Endothelial cell of umbilical vein (primary cell): Measurements from ENCODE around the gene DPYD. TPM values are rescaled to one million over a fixed set of nuclear protein-coding genes. Genes with fewer than 3 reads are reported as not detected.

ENCODE experiments used
- BruUV-seq: library from RNA; stranded (reverse); fragments of 400-500 nt; replicated peaks from 2 replicates; lab custom pipeline; 2021; lab: Mats Ljungman, UMichigan
- CTCF ChIA-PET: fragments of 300-600, 350-600 bp; sonication (Branson Sonifier 250); formaldehyde crosslinking; loops from one replicate; lab custom pipeline; 2021; ENCODE audit warnings: antibody characterized with exemption, inconsistent platforms; lab: Charles Lee
- POLR2A ChIA-PET: fragments of 300-600, 350-600 bp; sonication (Branson Sonifier 250); formaldehyde crosslinking; loops from one replicate; lab custom pipeline; 2021; ENCODE audit warnings: antibody characterized with exemption, inconsistent platforms; lab: Charles Lee
- DNase-seq: peaks from one replicate; pipeline ENCODE4 v3.0.0-alpha.2; 2011; ENCODE audit warnings: low read depth, low spot score
- FAIRE-seq: peaks from 2 replicates; lab custom pipeline; 2011; peaks lifted over from hg19 to GRCh38; lab: Jason Lieb, UNC
- H2AFZ ChIP-seq: 2 replicates; pipeline ENCODE4 v1.6.0; 2012; ENCODE audit warnings: low read depth, low read length, control low read depth, inconsistent platforms
- H3K27ac ChIP-seq: 2 replicates; pipeline ENCODE4 v1.5.1; 2011; ENCODE audit warnings: low read depth, mild to moderate bottlenecking, control low read depth, low read length, moderate library complexity; ENCODE audit not compliant: insufficient read depth
- H3K27me3 ChIP-seq, 2 experiments: 2 replicates each; pipeline versions ENCODE4 v1.6.0 to v1.6.1; 2011; ENCODE audit warnings: low read length in 2 of 2, mixed read lengths in 1 of 2; ENCODE audit not compliant: control insufficient read depth in 2 of 2, insufficient read depth in 2 of 2
- H3K36me3 ChIP-seq, 2 experiments: 2 replicates in 1 of 2; 3 replicates in 1 of 2; pipeline ENCODE4 v1.5.1; 2011; ENCODE audit warnings: low read length in 2 of 2, mild to moderate bottlenecking in 1 of 2, moderate library complexity in 1 of 2; ENCODE audit not compliant: control insufficient read depth in 2 of 2, insufficient read depth in 2 of 2; ENCODE audit errors: extremely low read depth in 1 of 2
- H3K4me1 ChIP-seq: 3 replicates; pipeline ENCODE4 v1.5.1; 2011; ENCODE audit warnings: mild to moderate bottlenecking, low read length; ENCODE audit not compliant: control insufficient read depth, insufficient read depth; ENCODE audit errors: extremely low read depth
- H3K4me2 ChIP-seq: 2 replicates; pipeline ENCODE4 v1.6.1; 2011; ENCODE audit warnings: low read length, control low read depth, mixed read lengths; ENCODE audit not compliant: insufficient read depth
- H3K4me3 ChIP-seq, 3 experiments: fragments of 200-600 bp in 1 of 3; sonication (generic), shearing (Covaris generic) in 1 of 3; replicated peaks in 1 of 3; 2 replicates each; pipeline ENCODE4 v1.5.1; 2011 to 2016; ENCODE audit warnings: control low read depth in 3 of 3, low read length in 3 of 3, mild to moderate bottlenecking in 2 of 3, inconsistent platforms in 1 of 3, low read depth in 1 of 3, moderate library complexity in 1 of 3; ENCODE audit not compliant: insufficient read depth in 1 of 3
- H3K79me2 ChIP-seq: 2 replicates; pipeline ENCODE4 v1.6.0; 2012; ENCODE audit warnings: low read length, inconsistent platforms; ENCODE audit not compliant: control insufficient read depth, insufficient read depth
- H3K9ac ChIP-seq: replicated peaks from 2 replicates; pipeline ENCODE3; 2011; ENCODE audit warnings: low read length, control low read depth; ENCODE audit not compliant: insufficient read depth; ENCODE audit errors: extremely low read depth
- H3K9me1 ChIP-seq: replicated peaks from 3 replicates; pipeline ENCODE4 v1.6.0; 2011; ENCODE audit warnings: mild to moderate bottlenecking, low read length; ENCODE audit not compliant: control insufficient read depth, insufficient read depth; ENCODE audit errors: extremely low read depth
- H3K9me3 ChIP-seq: replicated peaks from 2 replicates; pipeline ENCODE4 v1.5.1; 2012; ENCODE audit warnings: low read length, inconsistent platforms; ENCODE audit not compliant: control insufficient read depth, insufficient read depth
- H4K20me1 ChIP-seq: replicated peaks from 2 replicates; pipeline ENCODE3; 2011; ENCODE audit warnings: mild to moderate bottlenecking, low read length; ENCODE audit not compliant: control insufficient read depth, insufficient read depth; ENCODE audit errors: extremely low read depth
- CTCF ChIP-seq, 2 donors: IDR thresholded peaks; 1 replicate in 1 of 2; 2 replicates in 1 of 2; pipeline ENCODE4 v1.5.1; 2011; ENCODE audit warnings: low read length in 2 of 2, mild to moderate bottlenecking in 2 of 2, moderate library complexity in 2 of 2, control low read depth in 1 of 2, inconsistent platforms in 1 of 2, low read depth in 1 of 2; ENCODE audit not compliant: insufficient read depth in 1 of 2; ENCODE audit errors: extremely low read depth in 1 of 2
- EZH2 ChIP-seq: IDR thresholded peaks from 2 replicates; pipeline ENCODE4 v1.6.1; 2012; ENCODE audit warnings: borderline replicate concordance, low read depth, mild to moderate bottlenecking, moderate library complexity, low read length, inconsistent platforms; ENCODE audit not compliant: severe bottlenecking
- FOS ChIP-seq: IDR thresholded peaks from 2 replicates; pipeline ENCODE4 v1.6.1; 2011; ENCODE audit warnings: mild to moderate bottlenecking, low read length, moderate library complexity, borderline replicate concordance; ENCODE audit not compliant: insufficient read depth
- GATA2 ChIP-seq: IDR thresholded peaks from 2 replicates; pipeline ENCODE4 v1.7.0; 2011; ENCODE audit warnings: low read depth, mild to moderate bottlenecking, moderate library complexity, mixed read lengths, low read length; ENCODE audit not compliant: insufficient read length, insufficient read depth
- JUN ChIP-seq: IDR thresholded peaks from 2 replicates; pipeline ENCODE4 v1.6.1; 2011; ENCODE audit warnings: borderline replicate concordance, low read depth; ENCODE audit not compliant: insufficient read length, insufficient read depth
- MAX ChIP-seq: IDR thresholded peaks from 2 replicates; pipeline ENCODE4 v1.6.1; 2011; ENCODE audit not compliant: insufficient read depth, insufficient read length
- MYC ChIP-seq: IDR thresholded peaks from one replicate; pipeline ENCODE4 v1.6.1; 2011; ENCODE audit warnings: mild to moderate bottlenecking, low read depth, low read length
- POLR2A ChIP-seq: IDR thresholded peaks from 2 replicates; pipeline ENCODE4 v1.6.1; 2012; ENCODE audit warnings: low read depth, mild to moderate bottlenecking, control low read depth, low read length
- POLR2AphosphoS5 ChIP-seq: IDR thresholded peaks from 2 replicates; pipeline ENCODE4 v1.6.1; 2012; ENCODE audit warnings: low read depth, mild to moderate bottlenecking, control low read depth, low read length, moderate library complexity; ENCODE audit not compliant: insufficient read depth
- dilution Hi-C: fragments of 300-500 bp; cut with MboI; formaldehyde crosslinking; loops from one replicate; pipeline ENCODE4 v1.15.0; 2019; ENCODE audit warnings: low sequenced_read_pairs; ENCODE audit not compliant: extremely low pct_ligation_motif_present
- intact Hi-C: fragments of 100-400 bp; cut with micrococcal nuclease; formaldehyde crosslinking; loops from one replicate; pipeline ENCODE4 v1.10.0; 2022
- polyA plus RNA-seq, 4 experiments: library from polyadenylated mRNA; depleted of rRNA in 3 of 4; stranded (reverse) in 3 of 4; unstranded in 1 of 4; fragments of >200 nt; gene quantifications; 2 replicates each; pipeline versions ENCODE4 v1.2.1 to v1.2.3, GENCODE V29; 2011 to 2012; ENCODE audit warnings: missing spikeins in 1 of 4
- total RNA-seq: library from RNA; stranded (reverse); gene quantifications from 2 replicates; pipeline ENCODE4 v1.2.3, GENCODE V29; 2021

Gene DPYD
- total and polyA plus RNA-seq, 2 donors (not counting 3 experiments of a cell fraction or from before 2014, with no cell fraction given) = 4.6 to 15.1 TPM

GRCh38 chr1:97875996-97876395 lies 44.8 kb downstream of the DPYD start:
- Histone ChIP-seq H3K36me3 (no peaks in the 10 kb centered on the region), H4K20me1 (no peaks in the 10 kb centered on the region), H3K9ac (no peak overlapping the region), H3K4me1 (no peaks in the 10 kb centered on the region), H3K4me3 (no peak overlapping the region), H3K9me3 (no peaks in the 10 kb centered on the region), H3K27me3 (no peaks in the 10 kb centered on the region), H3K9me1 (no peaks in the 10 kb centered on the region), H3K4me2 (no peak overlapping the region), H3K79me2 (no peaks in the 10 kb centered on the region), H3K27ac (no peak overlapping the region), H2AFZ (no peak overlapping the region)
- FAIRE-seq (no peak), DNase-seq (no peak)
- dilution Hi-C loops = no loop called here
- CTCF ChIA-PET = interaction anchor here (1.0 kb wide), 1 partner anchor 16 kb away, joined by 5 read pairs; no protein-coding TSS in a partner anchor
- intact Hi-C loops = no loop called here
- no peak for TF ChIP-seq POLR2AphosphoS5
- no peak for TF ChIP-seq CTCF (IDR thresholded peaks at IDR 0.05; ENCODE audit: extremely low read depth in 1 of 2, insufficient read depth in 1 of 2, low read depth in 1 of 2, low read length in 2 of 2)
- TF ChIP-seq GATA2 = no peak
- no peak for TF ChIP-seq MAX
- TF ChIP-seq EZH2 = no peak
- TF ChIP-seq MYC = no peak
- TF ChIP-seq JUN = no peak
- no peak for TF ChIP-seq POLR2A
- TF ChIP-seq FOS = no peak
- POLR2A ChIA-PET = no interaction called here
- BruUV-seq = no TSS peak
